Ascending aorta (tissue), 2 donors: ENCODE measurements around the gene ANXA2R. TPM values are rescaled to one million over a fixed set of nuclear protein-coding genes. Genes with fewer than 3 reads are reported as not detected.

ENCODE experiments used
- DNase-seq, 2 donors: peaks; one replicate each; pipeline ENCODE4 v3.0.0-alpha.2; 2019; ENCODE audit warnings: low spot score in 2 of 2
- H3K27ac ChIP-seq, 2 donors: fragments of 200-600 bp; sonication (generic); one replicate each; pipeline ENCODE4 v1.5.1; 2016 to 2017; ENCODE audit warnings: mild to moderate bottlenecking in 1 of 2
- H3K27me3 ChIP-seq: fragments of 200-600 bp; sonication (generic); one replicate; pipeline ENCODE4 v1.5.1; 2017
- H3K36me3 ChIP-seq, 2 donors: fragments of 200-600 bp; sonication (generic); one replicate each; pipeline ENCODE4 v1.5.1; 2016
- H3K4me1 ChIP-seq, 2 donors: fragments of 200-600 bp; sonication (generic); one replicate each; pipeline ENCODE4 v1.5.1; 2016 to 2017; ENCODE audit warnings: mild to moderate bottlenecking in 1 of 2
- H3K4me3 ChIP-seq, 2 donors: fragments of 200-600 bp; sonication (generic); one replicate each; pipeline ENCODE4 v1.5.1; 2016 to 2017; ENCODE audit warnings: mild to moderate bottlenecking in 1 of 2
- H3K9me3 ChIP-seq, 2 donors: fragments of 200-600 bp; sonication (generic); one replicate each; pipeline ENCODE4 v1.5.1; 2016
- CTCF ChIP-seq, 3 experiments: fragments of 200-600 bp in 2 of 3; fragments of 450-650 bp in 1 of 3; sonication (generic) in 2 of 3; IDR thresholded peaks; one replicate each; pipeline ENCODE4 v1.5.1; 2016 to 2019; ENCODE audit warnings: antibody characterized with exemption in 3 of 3, mild to moderate bottlenecking in 1 of 3, moderate library complexity in 1 of 3
- intact Hi-C: fragments of 100-400 bp; cut with DNase I; formaldehyde crosslinking; loops from one replicate; pipeline ENCODE4 v1.15.1; 2023
- total RNA-seq: library from RNA; depleted of rRNA; stranded (reverse); fragments of >200 nt; gene quantifications from one replicate; pipeline ENCODE4 v1.1.0, GENCODE V29; 2016

Gene ANXA2R
- total RNA-seq, 1 donor from 2014 or later, result 5.1 TPM

- Histone ChIP-seq H3K9me3 (no peaks in the 10 kb centered on the region), H3K27ac (no peak overlapping the region), H3K4me1 (peaks cover 0 to 2% of the 10 kb centered on the region in 2 donors), H3K36me3 (peaks cover 0 to 14% of the 10 kb centered on the region in 2 donors), H3K4me3 (no peak overlapping the region), H3K27me3 (no peaks in the 10 kb centered on the region)
- intact Hi-C loops, result no loop called here
- TF ChIP-seq CTCF (IDR thresholded peaks at IDR 0.05), result no peak
- DNase-seq, result no peak
These were observed 6.4 kb upstream of the ANXA2R start for GRCh38 chr5:43046474-43046873.

GRCh38 chr5:43045236-43045635, 5.1 kb upstream of the ANXA2R start:
- no peak for TF ChIP-seq CTCF (IDR thresholded peaks at IDR 0.05)
- intact Hi-C loops, result no loop called here
- H3K4me1 ChIP-seq, result peaks cover 0 to 2% of the 10 kb centered on the region in 2 donors
- no peak for DNase-seq
- no peaks in the 10 kb centered on the region for H3K27me3 ChIP-seq
- H3K4me3 ChIP-seq, result no peak overlapping the region
- H3K9me3 ChIP-seq, result no peaks in the 10 kb centered on the region
- peaks cover 0 to 1% of the 10 kb centered on the region in 2 donors for H3K36me3 ChIP-seq
- no peak overlapping the region for H3K27ac ChIP-seq

- no peak for DNase-seq
- peak overlapping the region in 1 of 2 donors; percentile 0 for H3K27ac ChIP-seq
- peak overlapping the region in 1 of 2 donors; percentile 23 for H3K4me3 ChIP-seq
- intact Hi-C loops, result loop anchor here (5.0 kb wide), 1 partner anchor 37 kb away; no protein-coding TSS in a partner anchor
- no peaks in the 10 kb centered on the region for H3K9me3 ChIP-seq
- no peaks in the 10 kb centered on the region for H3K36me3 ChIP-seq
- TF ChIP-seq CTCF (IDR thresholded peaks at IDR 0.05), result no peak
- peaks cover 0 to 2% of the 10 kb centered on the region in 2 donors for H3K4me1 ChIP-seq
- no peaks in the 10 kb centered on the region for H3K27me3 ChIP-seq
These were observed 4.2 kb upstream of the ANXA2R start for GRCh38 chr5:43044181-43044914.

- no peaks in the 10 kb centered on the region for H3K27me3 ChIP-seq
- intact Hi-C loops, result loop anchor here (2.0 to 5.0 kb wide), 2 partner anchors 36 to 61 kb away; no protein-coding TSS in a partner anchor
- DNase-seq, result no peak
- peaks cover 0 to 2% of the 10 kb centered on the region in 2 donors for H3K4me1 ChIP-seq
- peak overlapping the region; percentile 64 to 91 for H3K4me3 ChIP-seq
- H3K9me3 ChIP-seq, result no peaks in the 10 kb centered on the region
- peak overlapping the region; percentile 96 to 99 for H3K27ac ChIP-seq
- H3K36me3 ChIP-seq, result no peaks in the 10 kb centered on the region
- no peak for TF ChIP-seq CTCF (IDR thresholded peaks at IDR 0.05)
These were observed 3.3 kb upstream of the ANXA2R start for GRCh38 chr5:43043400-43043756.

GRCh38 chr5:43042626-43043399, 2.7 kb upstream of the ANXA2R start:
- Histone ChIP-seq H3K27ac (peak overlapping the region; percentile 96 to 99), H3K4me3 (peak overlapping the region; percentile 64 to 91), H3K27me3 (no peaks in the 10 kb centered on the region), H3K36me3 (no peaks in the 10 kb centered on the region), H3K4me1 (peaks cover 0 to 2% of the 10 kb centered on the region in 2 donors), H3K9me3 (no peaks in the 10 kb centered on the region)
- intact Hi-C loops, result loop anchor here (1.0 to 5.0 kb wide), 3 partner anchors 22 to 62 kb away; no protein-coding TSS in a partner anchor
- peak in 1 of 3 experiments; percentile 4 for TF ChIP-seq CTCF (IDR thresholded peaks at IDR 0.05)
- DNase-seq, result peak in 1 of 2 donors; percentile 79
